HepG2 (cell line): ENCODE measurements around the gene FCGBP. TPM values are rescaled to one million over a fixed set of nuclear protein-coding genes. Genes with fewer than 3 reads are reported as not detected.
A peak's percentile ranks its signal among the peaks of the same experiment; 100 is the strongest.

ENCODE experiments used
- ATAC-seq: fragments of 200-7000 bp; cut with Tn5 transposase; 3 replicates; pipeline ENCODE4 v1.9.1; 2020; ENCODE audit warnings: mild to moderate bottlenecking, moderate library complexity
- BruUV-seq: library from RNA; stranded (reverse); fragments of 400-500 nt; replicated peaks from 2 replicates; lab custom pipeline; 2021; lab: Mats Ljungman, UMichigan
- CTCF ChIA-PET: fragments of 300-600 bp; formaldehyde crosslinking; extraction: SDS; loops from one replicate; lab custom pipeline; 2021; ENCODE audit warnings: low total read pairs, inconsistent platforms, low intra/inter-chr PET ratio; lab: Yijun Ruan, JAX
- POLR2A ChIA-PET: fragments of 350-600 bp; sonication (Branson Sonifier 250); formaldehyde crosslinking; loops from one replicate; lab custom pipeline; 2020; ENCODE audit warnings: antibody characterized with exemption, inconsistent platforms; lab: Yijun Ruan, JAX
- DNase-seq: peaks from one replicate; pipeline ENCODE4 v3.0.0-alpha.2; 2015; ENCODE audit warnings: low spot score
- FAIRE-seq: peaks from 3 replicates; lab custom pipeline; 2011; peaks lifted over from hg19 to GRCh38; lab: Jason Lieb, UNC
- H2AFZ ChIP-seq: one replicate; pipeline ENCODE4 v1.6.1; 2011; ENCODE audit warnings: low read length, inconsistent platforms
- H3K27ac ChIP-seq: fragments of 300-600 bp; 3 replicates; pipeline ENCODE4 v1.8.0; 2011; ENCODE audit warnings: mixed run types, mild to moderate bottlenecking, mixed read lengths, low read length, inconsistent platforms; ENCODE audit not compliant: insufficient read depth; ENCODE audit errors: extremely low read length
- H3K27me3 ChIP-seq, 2 experiments: fragments of 200-600 bp in 1 of 2; 2 replicates in 1 of 2; 3 replicates in 1 of 2; pipeline versions ENCODE4 v1.6.0 to v1.8.0; 2011; ENCODE audit warnings: low read length in 2 of 2, mild to moderate bottlenecking in 2 of 2, moderate library complexity in 2 of 2, inconsistent platforms in 1 of 2; ENCODE audit not compliant: insufficient read depth in 2 of 2, control insufficient read depth in 1 of 2
- H3K36me3 ChIP-seq, 2 experiments: fragments of 200-600 bp in 1 of 2; replicated peaks in 1 of 2; 2 replicates in 1 of 2; 3 replicates in 1 of 2; pipeline versions ENCODE4 v1.5.1 to v1.8.0; 2011; ENCODE audit warnings: low read length in 2 of 2, inconsistent platforms in 1 of 2; ENCODE audit not compliant: insufficient read depth in 2 of 2, control insufficient read depth in 1 of 2
- H3K4me1 ChIP-seq: 2 replicates; pipeline ENCODE4 v1.5.1; 2012; ENCODE audit warnings: low read length, inconsistent platforms; ENCODE audit not compliant: insufficient read depth
- H3K4me2 ChIP-seq: 2 replicates; pipeline ENCODE4 v1.6.0; 2011; ENCODE audit warnings: low read depth, low read length, inconsistent platforms
- H3K4me3 ChIP-seq, 3 experiments: fragments of 200-600 bp in 1 of 3; sonication (generic), shearing (Covaris generic) in 1 of 3; replicated peaks in 1 of 3; 2 replicates each; pipeline ENCODE4 v1.5.1; 2011 to 2016; ENCODE audit warnings: low read length in 3 of 3, inconsistent platforms in 2 of 3, low read depth in 2 of 3, mild to moderate bottlenecking in 2 of 3, control low read depth in 1 of 3, mixed read lengths in 1 of 3; ENCODE audit not compliant: insufficient read depth in 1 of 3
- H3K79me2 ChIP-seq: one replicate; pipeline ENCODE4 v1.6.1; 2011; ENCODE audit warnings: low read length, inconsistent platforms; ENCODE audit not compliant: insufficient read depth
- H3K9ac ChIP-seq: 2 replicates; pipeline ENCODE4 v1.6.0; 2011; ENCODE audit warnings: mild to moderate bottlenecking, low read depth, low read length, inconsistent platforms; ENCODE audit not compliant: insufficient read depth
- H3K9me3 ChIP-seq: 2 replicates; pipeline ENCODE4 v1.5.1; 2012; ENCODE audit warnings: mild to moderate bottlenecking, low read length
- H4K20me1 ChIP-seq: 2 replicates; pipeline ENCODE4 v1.6.0; 2011; ENCODE audit warnings: inconsistent platforms, mild to moderate bottlenecking, low read length, moderate library complexity; ENCODE audit not compliant: insufficient read depth
- AKNA ChIP-seq: sonication (generic); formaldehyde crosslinking; IDR thresholded peaks from 2 replicates; pipeline ENCODE4 v1.4.0; 2020; ENCODE audit warnings: missing genetic modification reagents, borderline replicate concordance
- CHD2 ChIP-seq: IDR thresholded peaks from 2 replicates; pipeline ENCODE4 v1.6.1; 2011; ENCODE audit warnings: low read depth, low read length, improper control_type of control experiment
- NCOR1 ChIP-seq: fragments of 200-600 bp; sonication (generic); IDR thresholded peaks from 2 replicates; pipeline ENCODE4 v1.7.0; 2017; ENCODE audit warnings: antibody characterized with exemption, low read length, borderline replicate concordance
- STAT5B ChIP-seq: sonication (generic); formaldehyde crosslinking; IDR thresholded peaks from 2 replicates; pipeline ENCODE4 v1.4.0; 2020; ENCODE audit warnings: missing genetic modification reagents
- ZBTB2 ChIP-seq: sonication (generic); formaldehyde crosslinking; IDR thresholded peaks from 2 replicates; pipeline ENCODE4 v1.8.0; 2022; ENCODE audit warnings: low read depth, missing genetic modification reagents
- ZBTB25 ChIP-seq: IDR thresholded peaks from 2 replicates; pipeline ENCODE4 v1.6.1; 2018; ENCODE audit warnings: missing genetic modification reagents
- ZSCAN21 ChIP-seq: sonication (generic); formaldehyde crosslinking; IDR thresholded peaks from 2 replicates; pipeline ENCODE4 v1.8.0; 2022; ENCODE audit warnings: mild to moderate bottlenecking, missing genetic modification reagents, moderate library complexity, borderline replicate concordance
- WGBS: methylation state at CpG from one replicate; pipeline ENCODE4 v1.1.6; 2017; ENCODE audit warnings: low lambda C conversion rate; 5-methylcytosine and 5-hydroxymethylcytosine counted together
- in situ Hi-C: cut with HindIII; loops from 2 replicates; pipeline ENCODE4 v1.10.0; 2017; ENCODE audit warnings: low pct_unique_long_range_greater_than_20kb; ENCODE audit not compliant: extremely low pct_ligation_motif_present
- intact Hi-C: fragments of 100-400 bp; cut with micrococcal nuclease; formaldehyde crosslinking; loops from one replicate; pipeline ENCODE4 v1.10.0; 2022; ENCODE audit not compliant: unreplicated experiment
- polyA plus RNA-seq, 8 experiments: library from polyadenylated mRNA; depleted of rRNA in 3 of 8; stranded (reverse) in 7 of 8; unstranded in 1 of 8; fragments of >200 nt; fragmentation: Illumina TruSeq in 4 of 8; extraction: Trizol in 4 of 8; gene quantifications; 2 replicates each; pipeline versions ENCODE4 v1.2.1 to v1.2.3, GENCODE V29; 2011 to 2016; ENCODE audit warnings: low read depth in 4 of 8, missing spikeins in 1 of 8, mixed read lengths in 1 of 8; ENCODE audit not compliant: insufficient read depth in 1 of 8
- total RNA-seq, 5 experiments: library from RNA; depleted of rRNA; stranded (reverse); fragments of >200 nt; fragmentation: Illumina TruSeq; extraction: Trizol; gene quantifications; 2 replicates each; pipeline ENCODE4 v1.2.3, GENCODE V29; 2016; ENCODE audit warnings: low read depth in 1 of 5
- TF ChIP-seq, protein P1 (sequence below): sonication (generic); formaldehyde crosslinking; IDR thresholded peaks from 2 replicates; pipeline ENCODE4 v1.5.0; 2020; ENCODE audit warnings: missing genetic modification reagents

The FCGBP gene
- total and polyA plus RNA-seq, 2 of the 13 experiments (the other 11 are each of a cell fraction or from before 2014, with no cell fraction given): 1.3 to 7.0 TPM

GRCh38 chr19:39939556-39939955 is 5.1 kb upstream of the FCGBP start:
- H3K4me3 ChIP-seq: no peak overlapping the region
- ATAC-seq (no peak), DNase-seq (no peak), FAIRE-seq (no peak)
- TF ChIP-seq STAT5B (no peak), NCOR1 (no peak)
- POLR2A ChIA-PET: no interaction called here
- H3K9me3 ChIP-seq: no peaks in the 10 kb centered on the region
- H4K20me1 ChIP-seq: no peaks in the 10 kb centered on the region
- no peak overlapping the region for H2AFZ ChIP-seq
- CTCF ChIA-PET: no interaction called here
- intact Hi-C loops: no loop called here
- no peaks in the 10 kb centered on the region for H3K36me3 ChIP-seq
- peaks cover 45% of the 10 kb centered on the region for H3K4me1 ChIP-seq
- no TSS peak for BruUV-seq
- no peak overlapping the region for H3K9ac ChIP-seq
- peaks cover 0 to 4% of the 10 kb centered on the region in 2 experiments; a peak in 1 of 5 replicates for H3K27me3 ChIP-seq
- H3K79me2 ChIP-seq: no peaks in the 10 kb centered on the region
- H3K27ac ChIP-seq: no peak overlapping the region
- in situ Hi-C loops: no loop called here
- no peak overlapping the region for H3K4me2 ChIP-seq
- WGBS: 71% methylated on average over 6 of the region's 6 CpGs

- BruUV-seq: no TSS peak
- DNase-seq (no peak), FAIRE-seq (no peak), ATAC-seq (no peak)
- no peaks in the 10 kb centered on the region for H4K20me1 ChIP-seq
- H3K36me3 ChIP-seq: no peaks in the 10 kb centered on the region
- whole genome bisulfite sequencing: 53% methylated on average over 2 of the region's 2 CpGs
- no peaks in the 10 kb centered on the region for H3K79me2 ChIP-seq
- H3K9ac ChIP-seq: no peak overlapping the region
- no peak overlapping the region for H3K4me2 ChIP-seq
- H3K27ac ChIP-seq: no peak overlapping the region
- ChIA-PET CTCF (no interaction called here), POLR2A (no interaction called here)
- H3K4me3 ChIP-seq: no peak overlapping the region
- H2AFZ ChIP-seq: peak overlapping the region; percentile 2
- H3K4me1 ChIP-seq: peaks cover 28% of the 10 kb centered on the region
- in situ Hi-C loops (no loop called here), intact Hi-C loops (no loop called here)
- H3K9me3 ChIP-seq: no peaks in the 10 kb centered on the region
- H3K27me3 ChIP-seq: peaks cover 0 to 13% of the 10 kb centered on the region in 2 experiments; a peak in 1 of 5 replicates
- TF ChIP-seq CHD2 (no peak), ZBTB2 (no peak), ZBTB25 (no peak), AKNA (CRISPR knock-in tag) (no peak), ZSCAN21 (CRISPR knock-in tag) (no peak)
- TF ChIP-seq, protein P1, sequence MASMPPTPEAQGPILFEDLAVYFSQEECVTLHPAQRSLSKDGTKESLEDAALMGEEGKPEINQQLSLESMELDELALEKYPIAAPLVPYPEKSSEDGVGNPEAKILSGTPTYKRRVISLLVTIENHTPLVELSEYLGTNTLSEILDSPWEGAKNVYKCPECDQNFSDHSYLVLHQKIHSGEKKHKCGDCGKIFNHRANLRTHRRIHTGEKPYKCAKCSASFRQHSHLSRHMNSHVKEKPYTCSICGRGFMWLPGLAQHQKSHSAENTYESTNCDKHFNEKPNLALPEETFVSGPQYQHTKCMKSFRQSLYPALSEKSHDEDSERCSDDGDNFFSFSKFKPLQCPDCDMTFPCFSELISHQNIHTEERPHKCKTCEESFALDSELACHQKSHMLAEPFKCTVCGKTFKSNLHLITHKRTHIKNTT (CRISPR knock-in tag): no peak
Observed at GRCh38 chr19:39937787-39938186, 3.4 kb upstream of the FCGBP start.
